HL-60 (cell line): Measurements from ENCODE around the gene SCNN1G.

Experiments
- GABPA ChIP-seq: IDR thresholded peaks from 2 replicates; pipeline ENCODE4 v1.6.1; 2012; ENCODE audit warnings: low read depth
- POLR2AphosphoS5 ChIP-seq: IDR thresholded peaks from 2 replicates; pipeline ENCODE4 v1.6.1; 2012; ENCODE audit warnings: low read depth
- SPI1 ChIP-seq: IDR thresholded peaks from 2 replicates; pipeline ENCODE4 v1.6.1; 2012; ENCODE audit warnings: low read depth, mild to moderate bottlenecking, borderline replicate concordance
- TF ChIP-seq, protein P1 (sequence below): IDR thresholded peaks from one replicate; pipeline ENCODE4 v1.5.1; 2011; ENCODE audit warnings: low read length, control low read depth, inconsistent platforms; ENCODE audit not compliant: insufficient read depth
- TF ChIP-seq, protein P2 (sequence below): IDR thresholded peaks from 2 replicates; pipeline ENCODE4 v1.6.1; 2012; ENCODE audit warnings: low read depth; ENCODE audit not compliant: insufficient replicate concordance

DNA sequence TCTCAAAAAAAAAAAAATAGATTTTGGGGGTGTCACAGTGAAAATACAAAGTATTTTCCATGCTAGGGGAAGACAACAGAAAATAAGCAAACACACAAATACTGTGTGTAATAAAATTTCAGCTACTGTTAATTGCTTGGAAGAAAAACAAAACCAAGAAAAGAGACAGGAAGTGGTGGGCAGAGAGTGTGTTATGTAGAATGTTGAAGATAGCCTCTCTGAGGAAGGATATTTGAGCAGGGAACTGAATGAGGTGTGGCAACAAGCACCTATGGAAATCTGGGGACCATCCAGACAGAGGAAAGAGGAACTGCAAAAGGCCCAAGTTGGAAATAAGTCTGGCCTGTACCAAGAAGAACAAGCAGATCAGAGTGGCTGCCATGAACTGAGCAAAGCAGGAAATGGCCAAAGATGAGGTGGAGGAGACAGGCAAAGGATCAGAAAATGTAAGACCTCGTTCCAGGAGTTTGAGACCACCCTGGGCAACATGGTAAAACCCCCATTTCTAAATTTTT is 25.5 kb upstream of the SCNN1G start:
- TF ChIP-seq, protein P1, sequence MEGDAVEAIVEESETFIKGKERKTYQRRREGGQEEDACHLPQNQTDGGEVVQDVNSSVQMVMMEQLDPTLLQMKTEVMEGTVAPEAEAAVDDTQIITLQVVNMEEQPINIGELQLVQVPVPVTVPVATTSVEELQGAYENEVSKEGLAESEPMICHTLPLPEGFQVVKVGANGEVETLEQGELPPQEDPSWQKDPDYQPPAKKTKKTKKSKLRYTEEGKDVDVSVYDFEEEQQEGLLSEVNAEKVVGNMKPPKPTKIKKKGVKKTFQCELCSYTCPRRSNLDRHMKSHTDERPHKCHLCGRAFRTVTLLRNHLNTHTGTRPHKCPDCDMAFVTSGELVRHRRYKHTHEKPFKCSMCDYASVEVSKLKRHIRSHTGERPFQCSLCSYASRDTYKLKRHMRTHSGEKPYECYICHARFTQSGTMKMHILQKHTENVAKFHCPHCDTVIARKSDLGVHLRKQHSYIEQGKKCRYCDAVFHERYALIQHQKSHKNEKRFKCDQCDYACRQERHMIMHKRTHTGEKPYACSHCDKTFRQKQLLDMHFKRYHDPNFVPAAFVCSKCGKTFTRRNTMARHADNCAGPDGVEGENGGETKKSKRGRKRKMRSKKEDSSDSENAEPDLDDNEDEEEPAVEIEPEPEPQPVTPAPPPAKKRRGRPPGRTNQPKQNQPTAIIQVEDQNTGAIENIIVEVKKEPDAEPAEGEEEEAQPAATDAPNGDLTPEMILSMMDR: no peak
- TF ChIP-seq GABPA (no peak), POLR2AphosphoS5 (no peak), SPI1 (peak; percentile 77)
- TF ChIP-seq, protein P2, sequence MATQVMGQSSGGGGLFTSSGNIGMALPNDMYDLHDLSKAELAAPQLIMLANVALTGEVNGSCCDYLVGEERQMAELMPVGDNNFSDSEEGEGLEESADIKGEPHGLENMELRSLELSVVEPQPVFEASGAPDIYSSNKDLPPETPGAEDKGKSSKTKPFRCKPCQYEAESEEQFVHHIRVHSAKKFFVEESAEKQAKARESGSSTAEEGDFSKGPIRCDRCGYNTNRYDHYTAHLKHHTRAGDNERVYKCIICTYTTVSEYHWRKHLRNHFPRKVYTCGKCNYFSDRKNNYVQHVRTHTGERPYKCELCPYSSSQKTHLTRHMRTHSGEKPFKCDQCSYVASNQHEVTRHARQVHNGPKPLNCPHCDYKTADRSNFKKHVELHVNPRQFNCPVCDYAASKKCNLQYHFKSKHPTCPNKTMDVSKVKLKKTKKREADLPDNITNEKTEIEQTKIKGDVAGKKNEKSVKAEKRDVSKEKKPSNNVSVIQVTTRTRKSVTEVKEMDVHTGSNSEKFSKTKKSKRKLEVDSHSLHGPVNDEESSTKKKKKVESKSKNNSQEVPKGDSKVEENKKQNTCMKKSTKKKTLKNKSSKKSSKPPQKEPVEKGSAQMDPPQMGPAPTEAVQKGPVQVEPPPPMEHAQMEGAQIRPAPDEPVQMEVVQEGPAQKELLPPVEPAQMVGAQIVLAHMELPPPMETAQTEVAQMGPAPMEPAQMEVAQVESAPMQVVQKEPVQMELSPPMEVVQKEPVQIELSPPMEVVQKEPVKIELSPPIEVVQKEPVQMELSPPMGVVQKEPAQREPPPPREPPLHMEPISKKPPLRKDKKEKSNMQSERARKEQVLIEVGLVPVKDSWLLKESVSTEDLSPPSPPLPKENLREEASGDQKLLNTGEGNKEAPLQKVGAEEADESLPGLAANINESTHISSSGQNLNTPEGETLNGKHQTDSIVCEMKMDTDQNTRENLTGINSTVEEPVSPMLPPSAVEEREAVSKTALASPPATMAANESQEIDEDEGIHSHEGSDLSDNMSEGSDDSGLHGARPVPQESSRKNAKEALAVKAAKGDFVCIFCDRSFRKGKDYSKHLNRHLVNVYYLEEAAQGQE: no peak
